Endothelial cell of umbilical vein (primary cell): Measurements from ENCODE around the gene S100A3. TPM values are rescaled to one million over a fixed set of nuclear protein-coding genes. Genes with fewer than 3 reads are reported as not detected.

ENCODE experiments used
- BruUV-seq: library from RNA; stranded (reverse); fragments of 400-500 nt; replicated peaks from 2 replicates; lab custom pipeline; 2021; lab: Mats Ljungman, UMichigan
- CTCF ChIA-PET: fragments of 300-600, 350-600 bp; sonication (Branson Sonifier 250); formaldehyde crosslinking; loops from one replicate; lab custom pipeline; 2021; ENCODE audit warnings: antibody characterized with exemption, inconsistent platforms; lab: Charles Lee
- POLR2A ChIA-PET: fragments of 300-600, 350-600 bp; sonication (Branson Sonifier 250); formaldehyde crosslinking; loops from one replicate; lab custom pipeline; 2021; ENCODE audit warnings: antibody characterized with exemption, inconsistent platforms; lab: Charles Lee
- DNase-seq: peaks from one replicate; pipeline ENCODE4 v3.0.0-alpha.2; 2011; ENCODE audit warnings: low read depth, low spot score
- FAIRE-seq: peaks from 2 replicates; lab custom pipeline; 2011; peaks lifted over from hg19 to GRCh38; lab: Jason Lieb, UNC
- H2AFZ ChIP-seq: 2 replicates; pipeline ENCODE4 v1.6.0; 2012; ENCODE audit warnings: low read depth, low read length, control low read depth, inconsistent platforms
- H3K27ac ChIP-seq: 2 replicates; pipeline ENCODE4 v1.5.1; 2011; ENCODE audit warnings: low read depth, mild to moderate bottlenecking, control low read depth, low read length, moderate library complexity; ENCODE audit not compliant: insufficient read depth
- H3K27me3 ChIP-seq, 2 experiments: 2 replicates each; pipeline versions ENCODE4 v1.6.0 to v1.6.1; 2011; ENCODE audit warnings: low read length in 2 of 2, mixed read lengths in 1 of 2; ENCODE audit not compliant: control insufficient read depth in 2 of 2, insufficient read depth in 2 of 2
- H3K36me3 ChIP-seq, 2 experiments: 2 replicates in 1 of 2; 3 replicates in 1 of 2; pipeline ENCODE4 v1.5.1; 2011; ENCODE audit warnings: low read length in 2 of 2, mild to moderate bottlenecking in 1 of 2, moderate library complexity in 1 of 2; ENCODE audit not compliant: control insufficient read depth in 2 of 2, insufficient read depth in 2 of 2; ENCODE audit errors: extremely low read depth in 1 of 2
- H3K4me1 ChIP-seq: 3 replicates; pipeline ENCODE4 v1.5.1; 2011; ENCODE audit warnings: mild to moderate bottlenecking, low read length; ENCODE audit not compliant: control insufficient read depth, insufficient read depth; ENCODE audit errors: extremely low read depth
- H3K4me2 ChIP-seq: 2 replicates; pipeline ENCODE4 v1.6.1; 2011; ENCODE audit warnings: low read length, control low read depth, mixed read lengths; ENCODE audit not compliant: insufficient read depth
- H3K4me3 ChIP-seq, 3 experiments: fragments of 200-600 bp in 1 of 3; sonication (generic), shearing (Covaris generic) in 1 of 3; replicated peaks in 1 of 3; 2 replicates each; pipeline ENCODE4 v1.5.1; 2011 to 2016; ENCODE audit warnings: control low read depth in 3 of 3, low read length in 3 of 3, mild to moderate bottlenecking in 2 of 3, inconsistent platforms in 1 of 3, low read depth in 1 of 3, moderate library complexity in 1 of 3; ENCODE audit not compliant: insufficient read depth in 1 of 3
- H3K79me2 ChIP-seq: 2 replicates; pipeline ENCODE4 v1.6.0; 2012; ENCODE audit warnings: low read length, inconsistent platforms; ENCODE audit not compliant: control insufficient read depth, insufficient read depth
- H3K9ac ChIP-seq: replicated peaks from 2 replicates; pipeline ENCODE3; 2011; ENCODE audit warnings: low read length, control low read depth; ENCODE audit not compliant: insufficient read depth; ENCODE audit errors: extremely low read depth
- H3K9me1 ChIP-seq: replicated peaks from 3 replicates; pipeline ENCODE4 v1.6.0; 2011; ENCODE audit warnings: mild to moderate bottlenecking, low read length; ENCODE audit not compliant: control insufficient read depth, insufficient read depth; ENCODE audit errors: extremely low read depth
- H3K9me3 ChIP-seq: replicated peaks from 2 replicates; pipeline ENCODE4 v1.5.1; 2012; ENCODE audit warnings: low read length, inconsistent platforms; ENCODE audit not compliant: control insufficient read depth, insufficient read depth
- H4K20me1 ChIP-seq: replicated peaks from 2 replicates; pipeline ENCODE3; 2011; ENCODE audit warnings: mild to moderate bottlenecking, low read length; ENCODE audit not compliant: control insufficient read depth, insufficient read depth; ENCODE audit errors: extremely low read depth
- CTCF ChIP-seq, 2 donors: IDR thresholded peaks; 1 replicate in 1 of 2; 2 replicates in 1 of 2; pipeline ENCODE4 v1.5.1; 2011; ENCODE audit warnings: low read length in 2 of 2, mild to moderate bottlenecking in 2 of 2, moderate library complexity in 2 of 2, control low read depth in 1 of 2, inconsistent platforms in 1 of 2, low read depth in 1 of 2; ENCODE audit not compliant: insufficient read depth in 1 of 2; ENCODE audit errors: extremely low read depth in 1 of 2
- EZH2 ChIP-seq: IDR thresholded peaks from 2 replicates; pipeline ENCODE4 v1.6.1; 2012; ENCODE audit warnings: borderline replicate concordance, low read depth, mild to moderate bottlenecking, moderate library complexity, low read length, inconsistent platforms; ENCODE audit not compliant: severe bottlenecking
- FOS ChIP-seq: IDR thresholded peaks from 2 replicates; pipeline ENCODE4 v1.6.1; 2011; ENCODE audit warnings: mild to moderate bottlenecking, low read length, moderate library complexity, borderline replicate concordance; ENCODE audit not compliant: insufficient read depth
- GATA2 ChIP-seq: IDR thresholded peaks from 2 replicates; pipeline ENCODE4 v1.7.0; 2011; ENCODE audit warnings: low read depth, mild to moderate bottlenecking, moderate library complexity, mixed read lengths, low read length; ENCODE audit not compliant: insufficient read length, insufficient read depth
- JUN ChIP-seq: IDR thresholded peaks from 2 replicates; pipeline ENCODE4 v1.6.1; 2011; ENCODE audit warnings: borderline replicate concordance, low read depth; ENCODE audit not compliant: insufficient read length, insufficient read depth
- MAX ChIP-seq: IDR thresholded peaks from 2 replicates; pipeline ENCODE4 v1.6.1; 2011; ENCODE audit not compliant: insufficient read depth, insufficient read length
- MYC ChIP-seq: IDR thresholded peaks from one replicate; pipeline ENCODE4 v1.6.1; 2011; ENCODE audit warnings: mild to moderate bottlenecking, low read depth, low read length
- POLR2A ChIP-seq: IDR thresholded peaks from 2 replicates; pipeline ENCODE4 v1.6.1; 2012; ENCODE audit warnings: low read depth, mild to moderate bottlenecking, control low read depth, low read length
- POLR2AphosphoS5 ChIP-seq: IDR thresholded peaks from 2 replicates; pipeline ENCODE4 v1.6.1; 2012; ENCODE audit warnings: low read depth, mild to moderate bottlenecking, control low read depth, low read length, moderate library complexity; ENCODE audit not compliant: insufficient read depth
- dilution Hi-C: fragments of 300-500 bp; cut with MboI; formaldehyde crosslinking; loops from one replicate; pipeline ENCODE4 v1.15.0; 2019; ENCODE audit warnings: low sequenced_read_pairs; ENCODE audit not compliant: extremely low pct_ligation_motif_present
- intact Hi-C: fragments of 100-400 bp; cut with micrococcal nuclease; formaldehyde crosslinking; loops from one replicate; pipeline ENCODE4 v1.10.0; 2022
- polyA plus RNA-seq, 4 experiments: library from polyadenylated mRNA; depleted of rRNA in 3 of 4; stranded (reverse) in 3 of 4; unstranded in 1 of 4; fragments of >200 nt; gene quantifications; 2 replicates each; pipeline versions ENCODE4 v1.2.1 to v1.2.3, GENCODE V29; 2011 to 2012; ENCODE audit warnings: missing spikeins in 1 of 4
- total RNA-seq: library from RNA; stranded (reverse); gene quantifications from 2 replicates; pipeline ENCODE4 v1.2.3, GENCODE V29; 2021

The S100A3 gene
- total and polyA plus RNA-seq, 2 donors (not counting 3 experiments of a cell fraction or from before 2014, with no cell fraction given): 0.42 to 1.3 TPM

DNA sequence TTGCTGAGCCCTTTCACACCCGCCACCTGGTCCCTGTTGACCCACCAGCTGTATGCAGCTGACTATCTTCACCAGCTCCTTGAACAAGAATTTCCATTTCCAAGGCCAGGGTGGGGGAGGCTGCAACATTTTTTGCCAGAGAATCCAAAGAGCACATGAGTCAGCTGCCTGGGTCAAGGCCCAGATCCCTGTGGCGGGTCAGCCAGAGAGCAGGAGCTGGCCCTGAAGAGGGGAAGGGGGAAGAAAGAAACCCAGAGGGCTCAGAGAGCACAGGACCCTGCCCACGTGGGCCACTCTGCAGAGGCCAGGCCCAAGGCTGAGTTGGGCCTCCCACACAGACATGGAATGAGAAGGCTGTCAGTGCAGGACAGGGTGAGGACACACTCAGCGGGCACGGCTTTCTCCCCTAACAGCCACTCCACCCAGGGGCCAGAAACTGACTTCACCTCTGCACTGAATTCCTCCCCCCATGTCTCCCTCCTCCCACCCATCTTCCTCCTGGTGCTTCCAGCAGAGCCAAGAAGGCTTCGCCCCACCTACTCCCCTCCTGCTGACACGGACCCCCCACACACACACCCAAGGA is 42.1 kb downstream of the S100A3 start:
- ChIA-PET POLR2A (no interaction called here), CTCF (interaction anchor here (0.7 to 6.1 kb wide), 2 partner anchors 9 to 63 kb away, joined by 3 to 167 read pairs; no protein-coding TSS in a partner anchor)
- Histone ChIP-seq H3K27ac (no peak overlapping the region), H3K4me1 (no peaks in the 10 kb centered on the region), H3K36me3 (no peaks in the 10 kb centered on the region), H3K4me3 (no peak overlapping the region), H3K27me3 (no peaks in the 10 kb centered on the region), H3K4me2 (no peak overlapping the region), H2AFZ (no peak overlapping the region), H3K9ac (no peak overlapping the region), H3K79me2 (no peaks in the 10 kb centered on the region), H4K20me1 (no peaks in the 10 kb centered on the region), H3K9me3 (no peaks in the 10 kb centered on the region), H3K9me1 (no peaks in the 10 kb centered on the region)
- intact Hi-C loops (no loop called here), dilution Hi-C loops (no loop called here)
- FAIRE-seq (no peak), DNase-seq (no peak)
- no TSS peak for BruUV-seq
- no peak for TF ChIP-seq POLR2A
- no peak for TF ChIP-seq GATA2
- no peak for TF ChIP-seq POLR2AphosphoS5
- no peak for TF ChIP-seq MAX
- TF ChIP-seq FOS: no peak
- no peak for TF ChIP-seq EZH2
- no peak for TF ChIP-seq MYC
- TF ChIP-seq JUN: no peak
- no peak for TF ChIP-seq CTCF (IDR thresholded peaks at IDR 0.05; ENCODE audit: extremely low read depth in 1 of 2, insufficient read depth in 1 of 2, low read depth in 1 of 2, low read length in 2 of 2)
